SK-N-SH (cell line): ENCODE data around the gene CCDC175.

Source experiments
- CHD2 ChIP-seq: fragments of 150-350 bp; IDR thresholded peaks from 2 replicates; pipeline ENCODE4 v1.6.1; 2018; ENCODE audit warnings: low read length; ENCODE audit not compliant: partially characterized antibody
- FOSL2 ChIP-seq: IDR thresholded peaks from 2 replicates; pipeline ENCODE4 v1.4.0; 2012; ENCODE audit warnings: low read depth, mild to moderate bottlenecking, moderate library complexity, borderline replicate concordance
- POLR2AphosphoS5 ChIP-seq: IDR thresholded peaks from 2 replicates; pipeline ENCODE4 v1.6.1; 2012; ENCODE audit warnings: low read depth, low read length
- SMC3 ChIP-seq: IDR thresholded peaks from 2 replicates; pipeline ENCODE4 v1.6.1; 2012; ENCODE audit warnings: low read depth, low read length, improper control_type of control experiment
- TAF1 ChIP-seq: IDR thresholded peaks from 2 replicates; pipeline ENCODE4 v1.6.1; 2012; ENCODE audit warnings: low read depth, mild to moderate bottlenecking, low read length, moderate library complexity, borderline replicate concordance
- USF2 ChIP-seq: fragments of 150-350 bp; IDR thresholded peaks from 2 replicates; pipeline ENCODE4 v1.6.1; 2017; ENCODE audit warnings: antibody characterized with exemption, low read length, low read depth, borderline replicate concordance
- YY1 ChIP-seq: IDR thresholded peaks from 2 replicates; pipeline ENCODE4 v1.4.0; 2012; ENCODE audit warnings: low read depth, mild to moderate bottlenecking
- TF ChIP-seq, protein P1 (sequence below): fragments of 200-600 bp; sonication (generic); IDR thresholded peaks from 2 replicates; pipeline ENCODE4 v1.6.1; 2017; ENCODE audit warnings: antibody characterized with exemption, mild to moderate bottlenecking, moderate library complexity
- TF ChIP-seq, protein P2 (sequence below): IDR thresholded peaks from 2 replicates; pipeline ENCODE4 v1.6.1; 2012; ENCODE audit warnings: mild to moderate bottlenecking, low read depth, low read length, moderate library complexity
- TF ChIP-seq, protein P3 (sequence below): IDR thresholded peaks from 2 replicates; pipeline ENCODE4 v1.4.0; 2012; ENCODE audit warnings: low read depth, borderline replicate concordance

DNA sequence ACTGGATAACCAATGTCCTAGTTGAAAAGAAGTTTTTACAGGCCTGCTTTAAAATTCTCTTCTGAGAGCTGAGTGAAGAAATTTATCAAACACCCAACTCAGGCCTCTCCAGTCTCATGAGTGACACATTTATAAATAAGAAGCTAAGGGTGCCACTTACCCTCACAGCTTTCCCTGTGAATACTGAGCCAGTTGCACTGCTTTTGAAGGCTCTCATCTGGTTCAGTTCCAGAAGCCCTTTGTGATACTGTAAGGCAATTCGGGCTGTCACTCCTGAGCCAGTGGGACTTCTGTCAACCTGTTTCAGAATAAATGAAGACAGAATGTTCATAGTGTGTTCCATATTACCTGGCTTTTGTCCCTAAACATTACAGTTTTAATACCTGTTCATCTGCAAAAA lies 100.9 kb downstream of the CCDC175 start:
- TF ChIP-seq, protein P1, sequence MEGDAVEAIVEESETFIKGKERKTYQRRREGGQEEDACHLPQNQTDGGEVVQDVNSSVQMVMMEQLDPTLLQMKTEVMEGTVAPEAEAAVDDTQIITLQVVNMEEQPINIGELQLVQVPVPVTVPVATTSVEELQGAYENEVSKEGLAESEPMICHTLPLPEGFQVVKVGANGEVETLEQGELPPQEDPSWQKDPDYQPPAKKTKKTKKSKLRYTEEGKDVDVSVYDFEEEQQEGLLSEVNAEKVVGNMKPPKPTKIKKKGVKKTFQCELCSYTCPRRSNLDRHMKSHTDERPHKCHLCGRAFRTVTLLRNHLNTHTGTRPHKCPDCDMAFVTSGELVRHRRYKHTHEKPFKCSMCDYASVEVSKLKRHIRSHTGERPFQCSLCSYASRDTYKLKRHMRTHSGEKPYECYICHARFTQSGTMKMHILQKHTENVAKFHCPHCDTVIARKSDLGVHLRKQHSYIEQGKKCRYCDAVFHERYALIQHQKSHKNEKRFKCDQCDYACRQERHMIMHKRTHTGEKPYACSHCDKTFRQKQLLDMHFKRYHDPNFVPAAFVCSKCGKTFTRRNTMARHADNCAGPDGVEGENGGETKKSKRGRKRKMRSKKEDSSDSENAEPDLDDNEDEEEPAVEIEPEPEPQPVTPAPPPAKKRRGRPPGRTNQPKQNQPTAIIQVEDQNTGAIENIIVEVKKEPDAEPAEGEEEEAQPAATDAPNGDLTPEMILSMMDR = no peak
- no peak for TF ChIP-seq SMC3
- TF ChIP-seq USF2 = no peak
- TF ChIP-seq, protein P2, sequence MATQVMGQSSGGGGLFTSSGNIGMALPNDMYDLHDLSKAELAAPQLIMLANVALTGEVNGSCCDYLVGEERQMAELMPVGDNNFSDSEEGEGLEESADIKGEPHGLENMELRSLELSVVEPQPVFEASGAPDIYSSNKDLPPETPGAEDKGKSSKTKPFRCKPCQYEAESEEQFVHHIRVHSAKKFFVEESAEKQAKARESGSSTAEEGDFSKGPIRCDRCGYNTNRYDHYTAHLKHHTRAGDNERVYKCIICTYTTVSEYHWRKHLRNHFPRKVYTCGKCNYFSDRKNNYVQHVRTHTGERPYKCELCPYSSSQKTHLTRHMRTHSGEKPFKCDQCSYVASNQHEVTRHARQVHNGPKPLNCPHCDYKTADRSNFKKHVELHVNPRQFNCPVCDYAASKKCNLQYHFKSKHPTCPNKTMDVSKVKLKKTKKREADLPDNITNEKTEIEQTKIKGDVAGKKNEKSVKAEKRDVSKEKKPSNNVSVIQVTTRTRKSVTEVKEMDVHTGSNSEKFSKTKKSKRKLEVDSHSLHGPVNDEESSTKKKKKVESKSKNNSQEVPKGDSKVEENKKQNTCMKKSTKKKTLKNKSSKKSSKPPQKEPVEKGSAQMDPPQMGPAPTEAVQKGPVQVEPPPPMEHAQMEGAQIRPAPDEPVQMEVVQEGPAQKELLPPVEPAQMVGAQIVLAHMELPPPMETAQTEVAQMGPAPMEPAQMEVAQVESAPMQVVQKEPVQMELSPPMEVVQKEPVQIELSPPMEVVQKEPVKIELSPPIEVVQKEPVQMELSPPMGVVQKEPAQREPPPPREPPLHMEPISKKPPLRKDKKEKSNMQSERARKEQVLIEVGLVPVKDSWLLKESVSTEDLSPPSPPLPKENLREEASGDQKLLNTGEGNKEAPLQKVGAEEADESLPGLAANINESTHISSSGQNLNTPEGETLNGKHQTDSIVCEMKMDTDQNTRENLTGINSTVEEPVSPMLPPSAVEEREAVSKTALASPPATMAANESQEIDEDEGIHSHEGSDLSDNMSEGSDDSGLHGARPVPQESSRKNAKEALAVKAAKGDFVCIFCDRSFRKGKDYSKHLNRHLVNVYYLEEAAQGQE = no peak
- TF ChIP-seq, protein P3, sequence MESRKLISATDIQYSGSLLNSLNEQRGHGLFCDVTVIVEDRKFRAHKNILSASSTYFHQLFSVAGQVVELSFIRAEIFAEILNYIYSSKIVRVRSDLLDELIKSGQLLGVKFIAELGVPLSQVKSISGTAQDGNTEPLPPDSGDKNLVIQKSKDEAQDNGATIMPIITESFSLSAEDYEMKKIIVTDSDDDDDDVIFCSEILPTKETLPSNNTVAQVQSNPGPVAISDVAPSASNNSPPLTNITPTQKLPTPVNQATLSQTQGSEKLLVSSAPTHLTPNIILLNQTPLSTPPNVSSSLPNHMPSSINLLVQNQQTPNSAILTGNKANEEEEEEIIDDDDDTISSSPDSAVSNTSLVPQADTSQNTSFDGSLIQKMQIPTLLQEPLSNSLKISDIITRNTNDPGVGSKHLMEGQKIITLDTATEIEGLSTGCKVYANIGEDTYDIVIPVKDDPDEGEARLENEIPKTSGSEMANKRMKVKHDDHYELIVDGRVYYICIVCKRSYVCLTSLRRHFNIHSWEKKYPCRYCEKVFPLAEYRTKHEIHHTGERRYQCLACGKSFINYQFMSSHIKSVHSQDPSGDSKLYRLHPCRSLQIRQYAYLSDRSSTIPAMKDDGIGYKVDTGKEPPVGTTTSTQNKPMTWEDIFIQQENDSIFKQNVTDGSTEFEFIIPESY = no peak
- no peak for TF ChIP-seq POLR2AphosphoS5
- no peak for TF ChIP-seq FOSL2
- no peak for TF ChIP-seq TAF1
- no peak for TF ChIP-seq YY1
- TF ChIP-seq CHD2 = no peak
